PC-9 (cell line): ENCODE measurements around the gene TENM4.

ENCODE experiments used
- EZH2 ChIP-seq: fragments of 200-600 bp; sonication (generic); IDR thresholded peaks from 2 replicates; pipeline ENCODE4 v1.8.0; 2017; ENCODE audit warnings: antibody characterized with exemption, low read depth
- TF ChIP-seq, protein P1 (sequence below): fragments of 200-600 bp; sonication (generic); conservative IDR thresholded peaks from 2 replicates; pipeline ENCODE4 v1.6.1; 2017; ENCODE audit warnings: mixed run types, antibody characterized with exemption, mild to moderate bottlenecking, moderate library complexity

- TF ChIP-seq, protein P1, sequence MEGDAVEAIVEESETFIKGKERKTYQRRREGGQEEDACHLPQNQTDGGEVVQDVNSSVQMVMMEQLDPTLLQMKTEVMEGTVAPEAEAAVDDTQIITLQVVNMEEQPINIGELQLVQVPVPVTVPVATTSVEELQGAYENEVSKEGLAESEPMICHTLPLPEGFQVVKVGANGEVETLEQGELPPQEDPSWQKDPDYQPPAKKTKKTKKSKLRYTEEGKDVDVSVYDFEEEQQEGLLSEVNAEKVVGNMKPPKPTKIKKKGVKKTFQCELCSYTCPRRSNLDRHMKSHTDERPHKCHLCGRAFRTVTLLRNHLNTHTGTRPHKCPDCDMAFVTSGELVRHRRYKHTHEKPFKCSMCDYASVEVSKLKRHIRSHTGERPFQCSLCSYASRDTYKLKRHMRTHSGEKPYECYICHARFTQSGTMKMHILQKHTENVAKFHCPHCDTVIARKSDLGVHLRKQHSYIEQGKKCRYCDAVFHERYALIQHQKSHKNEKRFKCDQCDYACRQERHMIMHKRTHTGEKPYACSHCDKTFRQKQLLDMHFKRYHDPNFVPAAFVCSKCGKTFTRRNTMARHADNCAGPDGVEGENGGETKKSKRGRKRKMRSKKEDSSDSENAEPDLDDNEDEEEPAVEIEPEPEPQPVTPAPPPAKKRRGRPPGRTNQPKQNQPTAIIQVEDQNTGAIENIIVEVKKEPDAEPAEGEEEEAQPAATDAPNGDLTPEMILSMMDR, result no peak
- TF ChIP-seq EZH2, result no peak
Measured at GRCh38 chr11:78641541-78641940, 799.3 kb downstream of the TENM4 start.
